ENCODE measurements around the gene RNF175. TPM values are rescaled to one million over a fixed set of nuclear protein-coding genes. Genes with fewer than 3 reads are reported as not detected.
A peak's percentile ranks its signal among the peaks of the same experiment; 100 is the strongest.

The RNF175 gene
- total and polyA plus RNA-seq, 2 experiments from 2014 or later: 1.4 to 1.9 TPM

GRCh38 chr4:153705743-153706468 lies 53.9 kb downstream of the RNF175 start:
- no peak for TF ChIP-seq CTCF (IDR thresholded peaks at IDR 0.05; ENCODE audit: low read depth, low read length)
- H3K27me3 ChIP-seq: no peaks in the 10 kb centered on the region

GRCh38 chr4:153704522-153704921 lies 55.3 kb downstream of the RNF175 start:
- TF ChIP-seq CTCF (IDR thresholded peaks at IDR 0.05; ENCODE audit: low read depth, low read length): no peak
- H3K36me3 ChIP-seq: no peaks in the 10 kb centered on the region
- no peak for DNase-seq (ENCODE audit: low read depth in 1 of 2, low spot score in 1 of 2)
- H3K4me3 ChIP-seq: no peak overlapping the region
- H3K4me1 ChIP-seq (ENCODE audit: low read depth): no peaks in the 10 kb centered on the region
- H3K27ac ChIP-seq: no peak overlapping the region
- no peaks in the 10 kb centered on the region for H3K27me3 ChIP-seq
- H3K9me3 ChIP-seq (ENCODE audit: low read depth): no peaks in the 10 kb centered on the region

More at GRCh38 chr4:153705743-153706468, 53.9 kb downstream of the RNF175 start:
- no peak overlapping the region for H3K27ac ChIP-seq
- no peak overlapping the region for H3K4me3 ChIP-seq
- no peaks in the 10 kb centered on the region for H3K4me1 ChIP-seq (ENCODE audit: low read depth)
- DNase-seq (ENCODE audit: low read depth in 1 of 2, low spot score in 1 of 2): no peak
- H3K9me3 ChIP-seq (ENCODE audit: low read depth): no peaks in the 10 kb centered on the region
- no peaks in the 10 kb centered on the region for H3K36me3 ChIP-seq

- no peaks in the 10 kb centered on the region for H3K36me3 ChIP-seq
- H3K27me3 ChIP-seq: peaks cover 42% of the 10 kb centered on the region
- no peaks in the 10 kb centered on the region for H3K9me3 ChIP-seq (ENCODE audit: low read depth)
- H3K27ac ChIP-seq: no peak overlapping the region
- H3K4me1 ChIP-seq (ENCODE audit: low read depth): peaks cover 3% of the 10 kb centered on the region
- H3K4me3 ChIP-seq: peak overlapping the region; percentile 29
- TF ChIP-seq CTCF (IDR thresholded peaks at IDR 0.05; ENCODE audit: low read depth, low read length): no peak
- peak in 1 of 2 donors; percentile 2 for DNase-seq (ENCODE audit: low read depth in 1 of 2, low spot score in 1 of 2)
Measured at GRCh38 chr4:153684971-153685371, 74.9 kb downstream of the RNF175 start.

- Histone ChIP-seq H3K27me3 (peaks cover 42% of the 10 kb centered on the region), H3K9me3 (ENCODE audit: low read depth) (no peaks in the 10 kb centered on the region), H3K4me3 (peak within 1 kb of the TSS; percentile 29), H3K27ac (no peak within 1 kb of the TSS), H3K36me3 (no peaks in the 10 kb centered on the region), H3K4me1 (ENCODE audit: low read depth) (peaks cover 3% of the 10 kb centered on the region)
- DNase-seq (ENCODE audit: low read depth in 1 of 2, low spot score in 1 of 2): peak; percentile 26 to 57
- no peak for TF ChIP-seq CTCF (IDR thresholded peaks at IDR 0.05; ENCODE audit: low read depth, low read length)
Measured at GRCh38 chr4:153684182-153684970, 75.4 kb downstream of the RNF175 start, which contains the start of gene TLR2. Gene TLR2, plus strand, starts transcription at chr4:153684280. Its CDS starts 18,628 bp downstream, at chr4:153702908.

- Histone ChIP-seq H3K4me3 (peak overlapping the region; percentile 29), H3K27me3 (peaks cover 42% of the 10 kb centered on the region), H3K27ac (no peak overlapping the region), H3K4me1 (ENCODE audit: low read depth) (peaks cover 3% of the 10 kb centered on the region), H3K36me3 (no peaks in the 10 kb centered on the region), H3K9me3 (ENCODE audit: low read depth) (no peaks in the 10 kb centered on the region)
- no peak for TF ChIP-seq CTCF (IDR thresholded peaks at IDR 0.05; ENCODE audit: low read depth, low read length)
- no peak for DNase-seq (ENCODE audit: low read depth in 1 of 2, low spot score in 1 of 2)
Measured at GRCh38 chr4:153683763-153684181, 76.1 kb downstream of the RNF175 start.

Measured in cardiac muscle cell (in vitro differentiated cells and primary cell).